Measurements from ENCODE around the gene TRIM67.

- TF ChIP-seq CTCF (IDR thresholded peaks at IDR 0.05) (no peak), POLR2A (IDR thresholded peaks at IDR 0.05) (no peak)
Measured at GRCh38 chr1:231200388-231201031, 38.7 kb downstream of the TRIM67 start.
